ENCODE data around the gene ZDHHC20. TPM values are rescaled to one million over a fixed set of nuclear protein-coding genes. Genes with fewer than 3 reads are reported as not detected.

The ZDHHC20 gene
- polyA plus RNA-seq, 1 of the 3 experiments (the other 2 are of a cell fraction), result 8.7 TPM

GRCh38 chr13:21330126-21330861 lies 128.8 kb downstream of the ZDHHC20 start:
- Histone ChIP-seq H3K9me2 (no peaks in the 10 kb centered on the region), H3K27me3 (ENCODE audit: insufficient read depth) (no peaks in the 10 kb centered on the region), H4K20me1 (ENCODE audit: insufficient read depth) (no peaks in the 10 kb centered on the region), H2AFZ (ENCODE audit: low read depth) (no peak overlapping the region), H3K4me2 (no peak overlapping the region), H3K27ac (ENCODE audit: low read depth in 2 of 2, low read length in 1 of 2) (no peak overlapping the region), H3K9ac (no peak overlapping the region), H3K9me3 (no peaks in the 10 kb centered on the region), H3F3A (replicated peaks; ENCODE audit: insufficient read depth) (no peaks in the 10 kb centered on the region), H3K36me3 (replicated peaks in 1 of 2; ENCODE audit: control insufficient read depth in 1 of 2, insufficient read depth in 2 of 2, low read length in 1 of 2) (no peaks in the 10 kb centered on the region), H3K4me3 (ENCODE audit: low read depth in 2 of 2, low read length in 1 of 2) (no peak overlapping the region), H3K4me1 (ENCODE audit: control insufficient read depth in 1 of 2, insufficient read depth in 2 of 2, low read depth in 1 of 2, low read length in 1 of 2) (peaks cover 0 to 6% of the 10 kb centered on the region in 2 experiments; a peak in 1 of 4 replicates), H3K79me2 (ENCODE audit: insufficient read depth) (no peaks in the 10 kb centered on the region)
- WGBS (ENCODE audit: low lambda C conversion rate), result 51% methylated on average over 8 of the region's 8 CpGs
- POLR2A ChIA-PET, result no interaction called here
- CTCF ChIA-PET, result no interaction called here
- TF ChIP-seq RFX5 (IDR thresholded peaks at IDR 0.05; ENCODE audit: low read length) (no peak), FOXM1 (IDR thresholded peaks at IDR 0.05; ENCODE audit: low read depth) (no peak), RCOR1 (IDR thresholded peaks at IDR 0.05; ENCODE audit: low read length) (no peak), EZH2phosphoT487 (IDR thresholded peaks at IDR 0.05; ENCODE audit: borderline replicate concordance, low read depth) (no peak)
- no peak for DNase-seq

GRCh38 chr13:21328836-21329477 lies 130.1 kb downstream of the ZDHHC20 start:
- Histone ChIP-seq H3K4me1 (ENCODE audit: control insufficient read depth in 1 of 2, insufficient read depth in 2 of 2, low read depth in 1 of 2, low read length in 1 of 2) (peaks cover 0 to 6% of the 10 kb centered on the region in 2 experiments; a peak in 1 of 4 replicates), H2AFZ (ENCODE audit: low read depth) (no peak overlapping the region), H3K36me3 (replicated peaks in 1 of 2; ENCODE audit: control insufficient read depth in 1 of 2, insufficient read depth in 2 of 2, low read length in 1 of 2) (no peaks in the 10 kb centered on the region), H3K9ac (no peak overlapping the region), H3K9me2 (no peaks in the 10 kb centered on the region), H4K20me1 (ENCODE audit: insufficient read depth) (no peaks in the 10 kb centered on the region), H3F3A (replicated peaks; ENCODE audit: insufficient read depth) (no peaks in the 10 kb centered on the region), H3K27me3 (ENCODE audit: insufficient read depth) (no peaks in the 10 kb centered on the region), H3K4me3 (ENCODE audit: low read depth in 2 of 2, low read length in 1 of 2) (no peak overlapping the region), H3K9me3 (no peaks in the 10 kb centered on the region), H3K79me2 (ENCODE audit: insufficient read depth) (no peaks in the 10 kb centered on the region), H3K27ac (ENCODE audit: low read depth in 2 of 2, low read length in 1 of 2) (no peak overlapping the region), H3K4me2 (no peak overlapping the region)
- TF ChIP-seq FOXM1 (IDR thresholded peaks at IDR 0.05; ENCODE audit: low read depth) (no peak), CHD2 (IDR thresholded peaks at IDR 0.05; ENCODE audit: low read length, partially characterized antibody) (no peak), NRF1 (IDR thresholded peaks at IDR 0.05; ENCODE audit: low read depth, low read length) (no peak), RFX5 (IDR thresholded peaks at IDR 0.05; ENCODE audit: low read length) (no peak), EZH2phosphoT487 (IDR thresholded peaks at IDR 0.05; ENCODE audit: borderline replicate concordance, low read depth) (no peak), RCOR1 (IDR thresholded peaks at IDR 0.05; ENCODE audit: low read length) (no peak), EP300 (IDR thresholded peaks at IDR 0.05; ENCODE audit: borderline replicate concordance in 1 of 2, low read depth in 1 of 2, low read length in 1 of 2) (no peak), PBX3 (IDR thresholded peaks at IDR 0.05) (no peak), FOSL2 (IDR thresholded peaks at IDR 0.05; ENCODE audit: borderline replicate concordance, low read depth) (no peak), GATA2 (CRISPR knock-in tag; IDR thresholded peaks at IDR 0.05) (no peak), RXRA (IDR thresholded peaks at IDR 0.05; ENCODE audit: borderline replicate concordance, low read depth) (no peak), ZBTB33 (IDR thresholded peaks at IDR 0.05; ENCODE audit: borderline replicate concordance, low read depth) (no peak), GABPA (IDR thresholded peaks at IDR 0.05; ENCODE audit: low read depth) (no peak), ELF1 (IDR thresholded peaks at IDR 0.05) (no peak), SIN3A (IDR thresholded peaks at IDR 0.05; ENCODE audit: borderline replicate concordance, low read depth, low read length) (no peak)
- no peak for DNase-seq
- ChIA-PET CTCF (interaction anchor here (0.6 kb wide), 1 partner anchor 466 kb away, joined by 3 read pairs; no protein-coding TSS in a partner anchor), POLR2A (no interaction called here)
- 62% methylated on average over 6 of the region's 6 CpGs for WGBS (ENCODE audit: low lambda C conversion rate)
